Ishikawa (cell line): Measurements from ENCODE around the gene PATJ.

Experiments used
- EP300 ChIP-seq: IDR thresholded peaks from 2 replicates; pipeline ENCODE4 v1.6.1; 2012; ENCODE audit warnings: borderline replicate concordance
- RAD21 ChIP-seq: IDR thresholded peaks from 2 replicates; pipeline ENCODE4 v1.6.1; 2012; ENCODE audit warnings: low read depth

- TF ChIP-seq EP300: no peak
- TF ChIP-seq RAD21: no peak
Measured at GRCh38 chr1:62207187-62207586, 464.9 kb downstream of the PATJ start.
